ENCODE measurements around the gene FRK. TPM values are rescaled to one million over a fixed set of nuclear protein-coding genes. Genes with fewer than 3 reads are reported as not detected.
"Not testable (repeated sequence)": the region's sequence is repeated elsewhere in the genome, so short reads cannot be mapped to it uniquely, and the experiment has no call there.

FRK gene
- polyA plus RNA-seq, 1 donor (not counting 4 experiments of a cell fraction or from before 2014, with no cell fraction given) = 2.4 TPM

DNA sequence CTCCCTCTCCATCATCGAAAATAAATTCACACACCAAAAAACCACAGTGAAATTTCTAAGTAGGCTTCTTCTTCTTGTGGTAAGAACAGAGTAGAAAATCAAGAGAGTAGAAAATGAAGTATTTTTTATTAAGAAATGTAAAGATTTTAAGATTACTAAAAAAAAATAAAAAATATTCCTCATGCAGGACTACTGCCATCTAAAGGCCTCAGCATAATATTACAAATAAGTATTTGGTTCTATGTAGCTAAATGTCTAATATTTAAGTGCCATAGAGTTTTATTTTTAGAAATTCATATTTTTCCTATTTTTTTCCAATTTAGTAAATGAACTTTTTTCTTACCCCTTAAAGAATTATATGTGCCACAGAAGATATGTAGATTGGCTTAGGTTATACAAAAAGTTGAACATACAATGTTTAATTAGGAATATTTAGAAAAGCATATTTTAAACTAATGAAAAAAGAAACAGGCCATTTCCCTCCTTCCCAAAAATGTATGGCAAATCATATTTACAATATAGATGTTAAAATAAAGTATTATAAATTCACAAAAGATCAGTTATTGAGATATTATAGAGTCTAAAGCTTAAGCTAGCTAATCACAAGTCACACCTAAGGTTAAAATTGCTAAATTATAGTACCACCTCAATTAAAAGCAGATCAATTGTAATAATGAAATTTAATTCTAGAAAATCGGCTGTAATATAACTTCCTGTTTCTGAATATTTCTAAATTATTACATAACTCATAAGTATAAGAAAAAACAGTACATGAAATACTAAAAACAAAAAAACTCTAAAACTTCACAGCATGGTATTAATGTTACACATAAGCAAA is 36.5 kb upstream of the FRK start:
- no peaks in the 10 kb centered on the region for H4K20me1 ChIP-seq (ENCODE audit: control insufficient read depth, extremely low read depth, insufficient read depth, low read length)
- no peaks in the 10 kb centered on the region for H3K36me3 ChIP-seq (ENCODE audit: control insufficient read depth in 2 of 2, extremely low read depth in 1 of 2, insufficient read depth in 2 of 2, low read length in 2 of 2)
- H3K4me1 ChIP-seq (ENCODE audit: control insufficient read depth, extremely low read depth, insufficient read depth, low read length) = peaks cover 7% of the 10 kb centered on the region
- H3K4me2 ChIP-seq (ENCODE audit: control insufficient read depth, extremely low read depth, insufficient read depth, low read depth, low read length) = no peak overlapping the region
- no peak for DNase-seq (ENCODE audit: low read depth, low spot score)
- dilution Hi-C loops (cut with MboI; ENCODE audit: extremely low pct_ligation_motif_present, low sequenced_read_pairs) = no loop called here
- H3K4me3 ChIP-seq (ENCODE audit: control insufficient read depth in 2 of 3, extremely low read depth in 1 of 3, insufficient read depth in 2 of 3, low read depth in 1 of 3, low read length in 3 of 3) = no peak overlapping the region
- no peak overlapping the region for H2AFZ ChIP-seq (ENCODE audit: control insufficient read depth, low read length)
- FAIRE-seq = no peak
- H3K9ac ChIP-seq (ENCODE audit: control insufficient read depth, extremely low read depth, insufficient read depth, low read length) = no peak overlapping the region
- TF ChIP-seq EZH2 (IDR thresholded peaks at IDR 0.05; ENCODE audit: low read length) (no peak), CTCF (optimal IDR thresholded peaks at IDR 0.05 in 1 of 3, IDR thresholded peaks at IDR 0.05 in 1 of 3, conservative IDR thresholded peaks at IDR 0.05 in 1 of 3; ENCODE audit: extremely low read depth in 1 of 3, insufficient read depth in 2 of 3, low read length in 3 of 3) (peak in 1 of 3 experiments; percentile 25)
- no peak overlapping the region for H3K27ac ChIP-seq (ENCODE audit: control insufficient read depth, insufficient read depth, low read length)
- no peaks in the 10 kb centered on the region for H3K9me1 ChIP-seq (ENCODE audit: control insufficient read depth, extremely low read depth, insufficient read depth, low read length)
- H3K9me3 ChIP-seq (ENCODE audit: control insufficient read depth, low read depth, low read length) = no peaks in the 10 kb centered on the region
- peaks cover 8% of the 10 kb centered on the region for H3K79me2 ChIP-seq (ENCODE audit: control insufficient read depth, insufficient read depth, low read length)
- no peaks in the 10 kb centered on the region for H3K27me3 ChIP-seq (ENCODE audit: control insufficient read depth, extremely low read depth, insufficient read depth, low read length)

DNA sequence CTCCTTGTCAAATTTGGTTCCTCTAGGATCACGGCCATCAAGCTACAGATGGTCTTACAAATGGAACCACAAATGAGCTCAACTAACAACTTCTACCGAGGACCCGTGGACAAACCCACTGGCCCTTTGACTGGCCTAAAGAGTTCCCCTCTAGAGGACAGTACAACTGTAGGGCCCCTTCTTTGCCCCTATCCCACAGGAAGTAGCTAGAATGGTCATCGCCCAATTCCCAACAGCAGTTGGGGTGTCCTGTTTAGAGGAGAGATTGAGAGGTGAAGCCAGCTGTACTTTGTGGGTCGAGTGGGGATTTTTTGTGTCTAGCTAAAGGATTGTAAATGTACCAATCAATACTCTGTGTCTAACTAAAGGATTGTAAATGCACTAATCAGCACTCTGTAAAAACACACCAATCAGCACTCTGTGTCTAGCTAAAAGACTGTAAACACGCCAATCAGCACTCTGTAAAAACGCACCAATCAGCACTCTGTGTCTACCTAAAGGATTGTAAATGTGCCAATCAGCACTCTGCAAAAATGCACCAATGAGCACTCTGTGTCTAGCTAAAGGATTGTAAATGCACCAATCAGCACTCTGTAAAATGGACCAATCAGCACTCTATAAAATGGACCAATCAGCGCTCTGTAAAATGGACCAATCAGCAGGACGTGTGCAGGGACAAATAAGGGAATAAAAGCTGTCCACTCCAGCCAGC is 35.5 kb upstream of the FRK start:
- H3K4me1 ChIP-seq (ENCODE audit: control insufficient read depth, extremely low read depth, insufficient read depth, low read length); H2AFZ ChIP-seq (ENCODE audit: control insufficient read depth, low read length); H3K27ac ChIP-seq (ENCODE audit: control insufficient read depth, insufficient read depth, low read length); DNase-seq (ENCODE audit: low read depth, low spot score); H3K9me1 ChIP-seq (ENCODE audit: control insufficient read depth, extremely low read depth, insufficient read depth, low read length); FAIRE-seq; H3K79me2 ChIP-seq (ENCODE audit: control insufficient read depth, insufficient read depth, low read length); H3K9me3 ChIP-seq (ENCODE audit: control insufficient read depth, low read depth, low read length); H3K9ac ChIP-seq (ENCODE audit: control insufficient read depth, extremely low read depth, insufficient read depth, low read length); H4K20me1 ChIP-seq (ENCODE audit: control insufficient read depth, extremely low read depth, insufficient read depth, low read length); H3K4me2 ChIP-seq (ENCODE audit: control insufficient read depth, extremely low read depth, insufficient read depth, low read depth, low read length); H3K4me3 ChIP-seq (ENCODE audit: control insufficient read depth in 2 of 3, extremely low read depth in 1 of 3, insufficient read depth in 2 of 3, low read depth in 1 of 3, low read length in 3 of 3); dilution Hi-C loops (cut with MboI; ENCODE audit: extremely low pct_ligation_motif_present, low sequenced_read_pairs); H3K36me3 ChIP-seq (ENCODE audit: control insufficient read depth in 2 of 2, extremely low read depth in 1 of 2, insufficient read depth in 2 of 2, low read length in 2 of 2); H3K27me3 ChIP-seq (ENCODE audit: control insufficient read depth, extremely low read depth, insufficient read depth, low read length): not testable (repeated sequence)

All from keratinocyte (primary cell).